Measurements from ENCODE around the gene DDX39B. TPM values are rescaled to one million over a fixed set of nuclear protein-coding genes. Genes with fewer than 3 reads are reported as not detected.
A peak's percentile ranks its signal among the peaks of the same experiment; 100 is the strongest.

DDX39B gene
- total RNA-seq, 1 donor from 2014 or later = 331 TPM

DNA sequence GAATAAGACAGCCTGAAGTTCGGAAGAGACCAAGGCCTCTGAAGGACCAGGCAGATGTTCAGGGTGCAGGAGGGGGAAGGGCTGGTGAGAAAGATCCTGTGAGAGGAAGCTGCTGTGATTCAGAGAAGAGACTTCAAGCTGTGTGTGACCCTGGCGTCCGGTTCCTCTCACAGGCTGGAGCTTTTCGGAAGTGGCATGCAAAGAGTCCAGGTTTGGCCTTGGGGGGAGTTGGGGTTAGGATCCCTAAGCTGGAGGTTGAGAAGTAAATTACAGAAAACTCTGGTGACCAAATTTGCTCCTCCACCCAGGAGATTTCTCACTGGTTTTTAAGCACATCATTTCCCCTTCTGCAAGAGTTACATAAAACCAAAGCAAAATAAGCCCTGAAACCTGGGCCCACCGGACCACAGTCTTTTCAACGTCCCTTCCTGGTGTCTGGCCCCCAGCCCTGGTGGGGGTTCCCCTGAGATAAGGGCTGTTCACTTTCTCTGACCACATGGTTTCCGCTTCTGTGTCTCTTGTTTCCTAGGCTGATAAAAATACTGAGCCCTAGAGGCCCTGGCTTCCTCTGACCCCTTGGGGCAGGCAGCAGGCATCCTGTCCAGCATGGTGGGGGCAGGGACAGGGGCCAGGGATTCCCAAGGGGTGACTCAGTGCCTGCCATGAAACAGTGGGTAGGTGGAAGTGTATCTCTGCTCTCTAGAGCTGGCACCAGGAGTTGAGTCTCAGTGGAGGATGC, 18.3 kb upstream of the DDX39B start:
- Mint-ChIP-seq H3K27ac (ENCODE audit: unreplicated experiment) (peak overlapping the region; percentile 72), H3K36me3 (ENCODE audit: unreplicated experiment) (peaks cover 30% of the 10 kb centered on the region), H3K9me3 (ENCODE audit: unreplicated experiment) (no peaks in the 10 kb centered on the region), H3K4me3 (ENCODE audit: unreplicated experiment) (no peak overlapping the region), H3K27me3 (ENCODE audit: unreplicated experiment) (no peaks in the 10 kb centered on the region), H3K4me1 (ENCODE audit: unreplicated experiment) (peaks cover 25% of the 10 kb centered on the region)
- TF ChIP-seq CTCF (IDR thresholded peaks at IDR 0.05) = no peak
- no peak for DNase-seq (ENCODE audit: extremely low spot score, unreplicated experiment)

- no peaks in the 10 kb centered on the region for H3K27me3 Mint-ChIP-seq (ENCODE audit: unreplicated experiment)
- no peak overlapping the region for H3K4me3 Mint-ChIP-seq (ENCODE audit: unreplicated experiment)
- H3K27ac Mint-ChIP-seq (ENCODE audit: unreplicated experiment) = peak overlapping the region; percentile 72
- DNase-seq (ENCODE audit: extremely low spot score, unreplicated experiment) = no peak
- peaks cover 25% of the 10 kb centered on the region for H3K4me1 Mint-ChIP-seq (ENCODE audit: unreplicated experiment)
- H3K9me3 Mint-ChIP-seq (ENCODE audit: unreplicated experiment) = no peaks in the 10 kb centered on the region
- no peak for TF ChIP-seq CTCF (IDR thresholded peaks at IDR 0.05)
- H3K36me3 Mint-ChIP-seq (ENCODE audit: unreplicated experiment) = peaks cover 32% of the 10 kb centered on the region
These were observed 17.8 kb upstream of the DDX39B start for GRCh38 chr6:31559606-31559957.

- Mint-ChIP-seq H3K4me3 (ENCODE audit: unreplicated experiment) (no peak overlapping the region), H3K9me3 (ENCODE audit: unreplicated experiment) (no peaks in the 10 kb centered on the region), H3K4me1 (ENCODE audit: unreplicated experiment) (peaks cover 25% of the 10 kb centered on the region), H3K36me3 (ENCODE audit: unreplicated experiment) (peaks cover 35% of the 10 kb centered on the region), H3K27ac (ENCODE audit: unreplicated experiment) (peak overlapping the region; percentile 72), H3K27me3 (ENCODE audit: unreplicated experiment) (no peaks in the 10 kb centered on the region)
- no peak for DNase-seq (ENCODE audit: extremely low spot score, unreplicated experiment)
- TF ChIP-seq CTCF (IDR thresholded peaks at IDR 0.05) = no peak
These were observed 17.1 kb upstream of the DDX39B start for GRCh38 chr6:31558631-31559500.

- Mint-ChIP-seq H3K27ac (ENCODE audit: unreplicated experiment) (no peak overlapping the region), H3K9me3 (ENCODE audit: unreplicated experiment) (no peaks in the 10 kb centered on the region), H3K4me3 (ENCODE audit: unreplicated experiment) (no peak overlapping the region), H3K27me3 (ENCODE audit: unreplicated experiment) (no peaks in the 10 kb centered on the region), H3K36me3 (ENCODE audit: unreplicated experiment) (peaks cover 36% of the 10 kb centered on the region), H3K4me1 (ENCODE audit: unreplicated experiment) (peaks cover 25% of the 10 kb centered on the region)
- DNase-seq (ENCODE audit: extremely low spot score, unreplicated experiment) = no peak
- no peak for TF ChIP-seq CTCF (IDR thresholded peaks at IDR 0.05)
These were observed 16.5 kb upstream of the DDX39B start for GRCh38 chr6:31558318-31558625.

Data from osteocyte (in vitro differentiated cells).